Cardiac septum (tissue), 1 donor: Measurements from ENCODE around the gene KCNC1. TPM values are rescaled to one million over a fixed set of nuclear protein-coding genes. Genes with fewer than 3 reads are reported as not detected.

Experiments
- DNase-seq: peaks from one replicate; pipeline ENCODE4 v3.0.0-alpha.2; 2020; ENCODE audit warnings: low spot score
- intact Hi-C: fragments of 100-400 bp; cut with DNase I; formaldehyde crosslinking; loops from one replicate; pipeline ENCODE4 v1.14.0; 2022
- total RNA-seq: library from RNA; stranded (reverse); fragmentation: NEBNext Ultra II Directional; extraction: Animal tissue kit (Norgen Biotek cat#: 25700); gene quantifications from one replicate; pipeline ENCODE4 v1.2.1, GENCODE V29; 2021
- donor health status: DM: no; HTN: no; CAD: no.

The KCNC1 gene
- total RNA-seq, 1 donor from 2014 or later: 0.05 TPM

DNA sequence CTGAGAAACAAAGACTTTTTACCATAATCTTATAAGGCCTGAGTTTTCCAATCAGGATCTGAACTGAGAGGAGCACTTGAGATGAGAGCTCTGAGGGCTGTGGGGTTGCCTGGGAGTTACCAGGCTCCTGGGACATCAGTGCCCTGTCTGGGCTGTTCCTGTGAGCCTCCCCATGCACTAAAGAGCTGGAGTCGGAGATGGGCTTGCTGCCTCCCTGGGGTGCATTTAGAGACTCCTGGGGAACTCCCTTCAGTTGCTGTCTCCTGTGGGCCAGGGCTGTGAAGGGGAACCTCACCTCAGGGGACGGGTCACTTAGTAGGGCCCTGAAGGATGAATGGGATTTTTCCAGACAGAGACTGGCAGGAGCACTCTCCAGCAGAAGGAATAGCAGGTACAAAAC is 33.3 kb downstream of the KCNC1 start:
- intact Hi-C loops: no loop called here
- no peak for DNase-seq

DNA sequence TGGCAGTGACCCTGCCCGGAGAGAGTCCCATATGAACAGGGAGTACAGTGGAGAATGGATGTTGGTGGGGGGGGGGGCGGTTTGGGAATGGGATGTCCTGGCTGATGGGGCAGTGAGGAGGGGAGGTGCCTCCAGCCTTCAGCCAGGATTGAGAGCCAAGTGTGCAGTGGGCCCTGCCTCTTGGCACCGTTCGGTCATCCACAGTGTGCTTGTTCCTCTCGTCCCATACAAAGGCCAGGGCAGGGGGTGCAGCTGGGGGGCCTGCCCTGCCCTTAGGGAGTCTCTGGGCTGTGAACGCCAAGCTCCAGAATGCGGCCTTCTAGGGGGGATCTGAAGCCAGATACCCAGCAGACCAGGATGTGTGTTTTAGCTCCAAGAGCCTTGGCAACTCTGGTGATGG is 34.0 kb downstream of the KCNC1 start:
- intact Hi-C loops: no loop called here
- DNase-seq: no peak

DNA sequence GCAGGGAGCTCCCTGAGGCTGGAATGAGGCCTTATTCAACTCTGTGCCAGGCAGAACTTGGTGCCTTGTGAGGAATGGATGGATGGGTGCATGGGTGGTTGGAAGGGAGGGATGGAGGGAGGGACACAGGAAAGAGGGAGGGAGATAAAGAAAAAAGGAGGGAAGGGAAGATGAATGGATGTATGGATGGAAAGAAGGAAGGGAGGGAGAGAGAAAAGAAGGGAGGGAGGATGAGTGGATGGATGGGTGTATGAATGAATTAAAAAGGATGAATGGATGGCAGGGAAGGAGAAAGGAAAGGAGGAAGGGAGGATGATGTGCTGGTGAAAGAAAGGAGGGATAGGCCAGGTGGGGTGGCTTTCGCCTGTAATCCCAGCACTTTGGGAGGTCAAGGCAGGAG is 34.6 kb downstream of the KCNC1 start:
- intact Hi-C loops: no loop called here
- DNase-seq: no peak

- no peak for DNase-seq
Observed at GRCh38 chr11:17770048-17770652, 35.6 kb downstream of the KCNC1 start.

GRCh38 chr11:17770917-17771316 is 36.3 kb downstream of the KCNC1 start:
- intact Hi-C loops: no loop called here
- no peak for DNase-seq

More at GRCh38 chr11:17770048-17770652, 35.6 kb downstream of the KCNC1 start:
- intact Hi-C loops: no loop called here

DNA sequence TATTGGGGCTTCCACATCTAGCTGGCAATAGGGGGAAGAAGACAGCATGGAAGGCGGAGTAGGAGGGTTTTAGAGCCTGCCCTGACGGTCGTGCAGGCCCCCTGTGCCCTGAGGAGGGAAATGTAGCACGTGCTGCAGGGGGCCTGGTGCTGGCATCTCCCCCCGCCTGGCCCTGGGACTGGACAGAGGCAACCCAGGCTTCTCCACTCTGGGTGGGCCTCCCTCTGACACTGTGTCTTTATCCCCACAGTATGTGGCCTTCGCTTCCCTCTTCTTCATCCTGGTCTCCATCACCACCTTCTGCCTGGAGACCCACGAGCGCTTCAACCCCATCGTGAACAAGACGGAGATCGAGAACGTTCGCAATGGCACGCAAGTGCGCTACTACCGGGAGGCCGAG is 36.8 kb downstream of the KCNC1 start:
- intact Hi-C loops: no loop called here

GRCh38 chr11:17771841-17772401 is 37.3 kb downstream of the KCNC1 start:
- intact Hi-C loops: no loop called here

More for the DNA sequence above, 36.8 kb downstream of the KCNC1 start:
- DNase-seq: no peak

DNA sequence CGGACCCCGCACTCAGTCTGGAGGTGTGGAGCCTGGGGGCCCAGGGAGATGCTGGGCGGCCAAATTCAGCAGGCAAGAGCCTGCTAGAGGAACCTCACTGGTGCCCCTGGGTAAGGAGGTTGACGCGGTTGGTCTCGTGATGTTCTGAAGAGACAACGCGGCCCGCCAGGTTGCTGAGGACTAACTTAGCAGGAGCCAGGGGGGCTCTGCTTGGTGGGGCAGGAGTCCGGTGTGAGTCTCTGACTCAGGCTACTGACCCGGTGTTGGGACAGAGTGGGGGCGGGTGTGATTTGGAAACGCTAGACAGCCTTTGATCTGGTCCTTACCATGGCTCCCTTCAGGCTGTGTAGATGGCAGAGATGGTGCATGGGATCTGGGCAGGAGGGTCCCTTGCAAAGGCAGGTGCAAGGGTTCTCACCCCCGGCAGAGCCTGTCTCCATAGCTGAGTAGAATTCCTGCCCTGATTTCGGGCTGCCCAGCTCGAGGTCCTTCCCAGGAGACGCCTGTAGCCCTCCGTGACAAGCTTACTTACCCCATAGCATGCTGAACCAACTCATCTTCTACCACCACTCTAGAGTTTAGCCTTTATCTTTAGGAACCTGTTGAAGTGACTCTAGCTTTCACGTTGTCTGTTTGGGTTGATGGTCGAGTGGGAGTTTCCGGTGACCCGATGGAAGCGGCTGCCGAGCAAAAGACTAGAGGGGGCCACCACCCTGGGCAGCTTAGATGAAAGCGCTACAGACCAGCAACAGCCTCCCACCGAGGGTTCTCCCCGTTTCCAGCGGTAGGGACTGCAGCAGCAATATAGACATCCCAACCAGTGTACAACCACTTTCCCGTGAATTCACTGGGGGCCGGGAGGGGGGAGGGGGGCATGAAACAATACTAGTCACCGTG is 38.4 kb downstream of the KCNC1 start:
- intact Hi-C loops: no loop called here
- DNase-seq: no peak

More at GRCh38 chr11:17771841-17772401, 37.3 kb downstream of the KCNC1 start:
- DNase-seq: no peak

GRCh38 chr11:17773674-17774073 is 39.1 kb downstream of the KCNC1 start:
- intact Hi-C loops: no loop called here
- DNase-seq: no peak

DNA sequence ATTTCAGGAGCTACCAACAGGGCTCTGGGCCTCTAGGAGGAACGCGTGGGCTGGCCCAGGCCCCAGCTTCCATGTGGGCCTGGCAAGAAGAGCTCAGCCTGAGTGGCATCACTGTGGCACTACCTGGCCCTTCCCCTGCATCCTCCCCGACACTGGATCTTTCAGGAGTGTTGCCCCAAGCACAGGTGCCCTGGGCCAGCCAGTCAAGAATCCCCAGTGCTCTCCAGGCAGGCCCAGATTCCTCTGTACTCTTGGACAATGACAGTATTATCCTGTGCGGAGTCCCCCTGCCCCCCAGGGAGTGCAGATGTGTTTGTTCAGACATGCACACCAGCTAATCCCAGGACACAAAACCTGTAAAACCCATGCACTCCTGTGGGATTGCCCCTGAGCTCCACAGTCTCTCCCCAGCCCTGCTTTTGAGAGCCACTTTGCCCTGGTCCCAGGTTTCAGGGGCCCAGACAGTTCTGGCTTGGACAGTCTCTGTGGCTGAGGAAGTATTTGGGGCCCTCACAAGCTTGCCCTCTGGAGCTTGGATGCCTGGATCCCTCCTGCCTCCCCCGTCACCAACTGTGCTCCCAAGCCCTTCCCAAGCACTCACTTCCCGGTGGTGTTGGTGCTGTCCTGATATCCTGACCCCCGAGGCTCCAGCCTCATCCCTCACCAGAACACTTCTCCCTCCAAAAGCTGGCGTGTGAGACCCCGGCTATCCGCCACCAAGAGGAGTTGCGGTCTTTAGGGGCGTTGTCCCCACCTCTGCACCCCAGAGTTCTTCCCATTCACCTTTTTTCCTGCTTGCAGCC is 39.9 kb downstream of the KCNC1 start:
- no peak for DNase-seq
- intact Hi-C loops: no loop called here

DNA sequence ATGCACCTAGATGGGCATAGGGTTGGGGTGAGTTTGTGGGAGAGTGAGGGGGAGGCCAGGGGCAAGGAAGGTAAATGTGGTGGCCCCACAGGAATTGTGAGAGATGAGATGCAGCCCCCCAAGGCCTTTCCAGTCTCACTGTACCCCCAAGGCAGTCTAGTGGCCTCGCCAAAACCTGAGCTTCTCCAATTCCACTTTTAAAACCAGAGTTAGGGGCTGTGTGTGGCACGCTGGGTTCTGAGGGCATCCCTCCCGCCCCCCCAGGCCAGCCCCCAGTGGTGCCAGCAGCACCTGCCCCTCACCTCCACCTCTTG is 40.4 kb downstream of the KCNC1 start:
- intact Hi-C loops: no loop called here
- DNase-seq: no peak

DNA sequence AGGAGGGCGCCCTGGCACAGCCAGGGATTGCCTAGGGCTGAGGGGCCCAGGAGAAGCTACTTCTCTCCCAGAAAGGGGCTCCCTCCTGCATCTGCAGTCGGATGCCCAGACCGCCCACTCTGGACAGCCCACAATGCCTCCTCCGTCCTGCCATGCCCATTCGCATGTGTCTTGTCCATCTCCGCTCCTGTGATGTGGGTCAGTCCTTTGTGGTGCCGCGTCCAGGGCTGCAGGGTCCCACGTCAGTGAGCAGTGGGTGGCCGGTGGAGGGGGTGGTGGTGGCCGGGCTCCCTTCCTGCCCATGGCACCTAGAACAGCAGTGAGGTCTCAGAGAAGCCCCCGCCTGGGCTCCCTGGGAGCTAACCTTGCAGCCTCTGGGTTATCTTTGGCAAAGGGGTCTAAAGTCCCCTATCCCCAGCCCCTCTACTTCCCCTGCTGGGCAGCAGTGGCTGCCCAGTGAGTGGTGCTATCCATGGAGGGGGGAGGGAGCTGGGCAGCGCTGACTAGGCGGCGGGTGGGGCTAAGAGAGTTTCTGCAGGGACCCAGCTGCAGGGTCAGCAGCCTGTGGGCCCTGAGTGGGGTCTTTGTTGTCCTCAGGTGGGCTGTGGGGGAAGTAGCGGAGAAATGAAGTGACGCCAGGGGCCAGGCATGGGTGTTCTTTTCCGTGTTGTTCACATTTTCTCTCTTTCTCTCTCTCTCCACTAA is 41.1 kb downstream of the KCNC1 start:
- no peak for DNase-seq
- intact Hi-C loops: no loop called here

- DNase-seq: no peak
- intact Hi-C loops: no loop called here
Observed at GRCh38 chr11:17776212-17776875, 41.8 kb downstream of the KCNC1 start.

GRCh38 chr11:17777086-17777737 is 42.6 kb downstream of the KCNC1 start:
- no peak for DNase-seq
- intact Hi-C loops: no loop called here

GRCh38 chr11:17777738-17778091 is 43.1 kb downstream of the KCNC1 start:
- no peak for DNase-seq
- intact Hi-C loops: no loop called here

DNA sequence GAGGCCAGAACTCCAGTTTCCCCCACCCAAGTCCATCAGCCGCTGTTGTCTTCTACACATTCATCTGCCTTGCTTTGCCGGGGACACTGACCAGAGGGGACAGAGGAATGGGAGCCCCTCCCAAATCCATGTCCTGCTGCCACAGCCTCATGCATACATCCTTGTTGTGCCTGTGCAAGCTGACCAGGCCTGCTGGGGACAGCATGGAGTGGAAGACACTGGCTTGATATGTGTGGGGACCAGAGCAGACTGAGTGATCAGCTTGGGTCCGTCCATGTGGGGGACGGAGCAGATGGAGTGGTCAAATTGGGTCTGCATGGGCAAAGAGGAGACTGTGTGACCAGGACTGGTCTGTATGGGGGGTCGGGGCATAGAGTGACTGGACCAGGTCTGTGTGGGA is 43.8 kb downstream of the KCNC1 start:
- intact Hi-C loops: no loop called here
- DNase-seq: no peak

GRCh38 chr11:17778956-17779860 is 44.6 kb downstream of the KCNC1 start:
- DNase-seq: no peak
- intact Hi-C loops: no loop called here
